ENCODE data around the gene KDM2A.
A peak's percentile ranks its signal among the peaks of the same experiment; 100 is the strongest.
"Not testable (repeated sequence)": the region's sequence is repeated elsewhere in the genome, so short reads cannot be mapped to it uniquely, and the experiment has no call there.

The KDM2A gene

DNA sequence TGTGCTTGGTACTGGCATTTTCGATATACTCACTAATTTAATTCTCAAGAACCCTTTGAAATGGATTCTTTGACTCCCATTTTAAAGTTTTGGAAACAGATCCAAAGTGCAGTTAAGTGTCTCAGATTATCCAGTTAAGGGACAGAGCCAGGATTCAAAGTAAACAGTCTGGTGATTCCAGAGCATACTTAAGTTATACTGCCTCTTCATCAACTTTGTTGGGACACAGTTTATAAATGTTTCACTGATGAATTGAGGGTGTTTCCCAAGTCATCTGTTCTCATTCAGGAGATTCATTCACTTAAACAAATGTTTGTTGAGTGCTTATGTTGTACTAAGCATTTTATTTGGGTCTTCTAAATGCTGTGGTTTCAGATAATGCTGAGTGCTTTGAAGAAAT is 17.1 kb downstream of the KDM2A start:
- H3K36me3 Mint-ChIP-seq, result peaks cover 11% of the 10 kb centered on the region
- H3K27me3 Mint-ChIP-seq, result no peaks in the 10 kb centered on the region
- no peaks in the 10 kb centered on the region for H3K9me3 Mint-ChIP-seq (ENCODE audit: low read depth)
- no peak overlapping the region for H3K4me3 Mint-ChIP-seq
- H3K27ac Mint-ChIP-seq, result peak overlapping the region; percentile 29
- peaks cover 26% of the 10 kb centered on the region for H3K4me1 Mint-ChIP-seq (ENCODE audit: low read depth)

GRCh38 chr11:67138922-67139321 is 19.9 kb downstream of the KDM2A start:
- H3K27ac Mint-ChIP-seq, result no peak overlapping the region
- H3K27me3 Mint-ChIP-seq, result no peaks in the 10 kb centered on the region
- H3K4me1 Mint-ChIP-seq (ENCODE audit: low read depth), result peaks cover 17% of the 10 kb centered on the region
- peaks cover 4% of the 10 kb centered on the region for H3K36me3 Mint-ChIP-seq
- H3K4me3 Mint-ChIP-seq, result no peak overlapping the region
- H3K9me3 Mint-ChIP-seq (ENCODE audit: low read depth), result no peaks in the 10 kb centered on the region

GRCh38 chr11:67146516-67147226 is 27.6 kb downstream of the KDM2A start:
- Mint-ChIP-seq H3K36me3 (no peaks in the 10 kb centered on the region), H3K27ac (peak overlapping the region; percentile 50), H3K4me3 (no peak overlapping the region), H3K27me3 (no peaks in the 10 kb centered on the region), H3K9me3 (ENCODE audit: low read depth) (no peaks in the 10 kb centered on the region), H3K4me1 (ENCODE audit: low read depth) (peaks cover 6% of the 10 kb centered on the region)

GRCh38 chr11:67153971-67154370 is 34.9 kb downstream of the KDM2A start:
- Mint-ChIP-seq H3K4me1 (ENCODE audit: low read depth) (peaks cover 16% of the 10 kb centered on the region), H3K27me3 (no peaks in the 10 kb centered on the region), H3K36me3 (no peaks in the 10 kb centered on the region), H3K4me3 (no peak overlapping the region), H3K9me3 (ENCODE audit: low read depth) (no peaks in the 10 kb centered on the region), H3K27ac (no peak overlapping the region)

GRCh38 chr11:67154726-67155125 is 35.7 kb downstream of the KDM2A start:
- Mint-ChIP-seq H3K27me3 (no peaks in the 10 kb centered on the region), H3K4me1 (ENCODE audit: low read depth) (peaks cover 21% of the 10 kb centered on the region), H3K27ac (no peak overlapping the region), H3K9me3 (ENCODE audit: low read depth) (no peaks in the 10 kb centered on the region), H3K4me3 (no peak overlapping the region), H3K36me3 (no peaks in the 10 kb centered on the region)

DNA sequence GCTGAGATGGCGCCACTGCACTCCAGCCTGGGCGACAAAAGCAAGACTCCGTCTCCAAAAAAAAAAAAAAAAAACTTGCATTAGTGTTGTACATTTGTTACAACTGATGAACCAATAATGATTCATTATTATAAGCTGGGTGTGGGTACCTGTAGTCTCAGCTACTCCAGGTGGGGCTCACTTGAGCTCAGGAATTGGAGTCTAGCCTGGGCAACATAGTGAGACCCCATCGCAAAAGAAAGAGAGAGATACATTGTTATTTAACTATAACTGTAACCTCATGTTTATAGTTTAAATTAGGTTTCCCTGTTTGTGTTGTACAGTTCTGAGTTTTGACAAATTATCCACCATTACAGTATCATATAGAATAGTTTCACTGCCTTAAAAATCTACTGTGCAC is 38.6 kb downstream of the KDM2A start:
- H3K9me3 Mint-ChIP-seq (ENCODE audit: low read depth), result no peaks in the 10 kb centered on the region
- no peaks in the 10 kb centered on the region for H3K27me3 Mint-ChIP-seq
- H3K27ac Mint-ChIP-seq, result peak overlapping the region; percentile 23
- H3K4me1 Mint-ChIP-seq (ENCODE audit: low read depth), result peaks cover 38% of the 10 kb centered on the region
- H3K4me3 Mint-ChIP-seq, result no peak overlapping the region
- no peaks in the 10 kb centered on the region for H3K36me3 Mint-ChIP-seq

GRCh38 chr11:67158221-67158620 is 39.2 kb downstream of the KDM2A start:
- no peaks in the 10 kb centered on the region for H3K27me3 Mint-ChIP-seq
- no peaks in the 10 kb centered on the region for H3K9me3 Mint-ChIP-seq (ENCODE audit: low read depth)
- H3K4me3 Mint-ChIP-seq, result no peak overlapping the region
- peaks cover 42% of the 10 kb centered on the region for H3K4me1 Mint-ChIP-seq (ENCODE audit: low read depth)
- H3K27ac Mint-ChIP-seq, result peak overlapping the region; percentile 23
- H3K36me3 Mint-ChIP-seq, result peaks cover 3% of the 10 kb centered on the region

- no peaks in the 10 kb centered on the region for H3K27me3 Mint-ChIP-seq
- H3K4me3 Mint-ChIP-seq, result no peak overlapping the region
- peaks cover 51% of the 10 kb centered on the region for H3K4me1 Mint-ChIP-seq (ENCODE audit: low read depth)
- no peaks in the 10 kb centered on the region for H3K9me3 Mint-ChIP-seq (ENCODE audit: low read depth)
- H3K36me3 Mint-ChIP-seq, result peaks cover 3% of the 10 kb centered on the region
- peak overlapping the region; percentile 35 for H3K27ac Mint-ChIP-seq
Measured at GRCh38 chr11:67160045-67160444, 41.0 kb downstream of the KDM2A start.

- peaks cover 3% of the 10 kb centered on the region for H3K36me3 Mint-ChIP-seq
- H3K4me3 Mint-ChIP-seq, result no peak overlapping the region
- no peaks in the 10 kb centered on the region for H3K27me3 Mint-ChIP-seq
- peak overlapping the region; percentile 62 for H3K27ac Mint-ChIP-seq
- no peaks in the 10 kb centered on the region for H3K9me3 Mint-ChIP-seq (ENCODE audit: low read depth)
- H3K4me1 Mint-ChIP-seq (ENCODE audit: low read depth), result peaks cover 58% of the 10 kb centered on the region
Measured at GRCh38 chr11:67160872-67161783, 42.1 kb downstream of the KDM2A start.

DNA sequence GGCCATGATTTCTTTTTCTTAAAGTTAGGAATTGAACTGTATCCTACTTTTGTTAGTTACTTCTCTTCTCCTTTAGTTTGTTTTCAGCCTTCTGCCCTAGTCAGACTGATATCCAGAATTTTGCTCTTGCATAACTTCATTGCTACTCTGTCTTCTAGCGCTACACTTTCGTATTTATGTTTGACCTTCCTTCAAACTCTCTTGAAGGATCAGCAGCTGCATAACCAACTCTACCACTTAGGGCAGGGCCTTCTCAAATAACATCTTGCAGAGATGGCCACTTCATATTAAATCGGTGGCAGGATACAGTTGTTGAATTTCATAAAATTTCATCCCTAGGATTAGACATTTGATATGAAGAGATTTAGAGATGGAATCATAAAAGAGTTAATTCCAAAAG is 43.9 kb downstream of the KDM2A start:
- Mint-ChIP-seq H3K4me1 (ENCODE audit: low read depth) (peaks cover 63% of the 10 kb centered on the region), H3K4me3 (no peak overlapping the region), H3K36me3 (peaks cover 3% of the 10 kb centered on the region)

DNA sequence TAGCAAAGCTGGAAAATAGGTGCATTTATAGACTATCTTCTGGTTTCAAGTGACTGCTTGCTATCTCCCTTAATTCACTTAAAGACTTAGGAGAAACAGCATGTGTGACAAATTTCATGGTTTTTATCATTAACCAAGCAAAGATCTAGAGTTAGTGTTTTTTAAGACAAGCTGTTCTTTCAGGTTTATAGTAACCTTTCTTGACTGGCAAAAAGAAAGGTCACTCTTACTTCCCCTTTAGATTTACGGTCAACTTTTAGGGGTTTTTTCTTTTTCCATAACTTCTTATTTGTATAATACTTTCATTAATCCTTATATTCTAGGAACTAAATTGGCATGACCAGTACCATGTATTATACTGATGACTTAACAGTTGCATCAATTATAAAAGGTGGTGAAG is 46.6 kb downstream of the KDM2A start:
- Mint-ChIP-seq H3K4me3 (no peak overlapping the region), H3K36me3 (peaks cover 3% of the 10 kb centered on the region), H3K4me1 (ENCODE audit: low read depth) (peaks cover 45% of the 10 kb centered on the region), H3K27me3 (no peaks in the 10 kb centered on the region), H3K27ac (peak overlapping the region; percentile 30), H3K9me3 (ENCODE audit: low read depth) (no peaks in the 10 kb centered on the region)

More for the DNA sequence above, 43.9 kb downstream of the KDM2A start:
- no peaks in the 10 kb centered on the region for H3K27me3 Mint-ChIP-seq
- peak overlapping the region; percentile 74 for H3K27ac Mint-ChIP-seq
- no peaks in the 10 kb centered on the region for H3K9me3 Mint-ChIP-seq (ENCODE audit: low read depth)

DNA sequence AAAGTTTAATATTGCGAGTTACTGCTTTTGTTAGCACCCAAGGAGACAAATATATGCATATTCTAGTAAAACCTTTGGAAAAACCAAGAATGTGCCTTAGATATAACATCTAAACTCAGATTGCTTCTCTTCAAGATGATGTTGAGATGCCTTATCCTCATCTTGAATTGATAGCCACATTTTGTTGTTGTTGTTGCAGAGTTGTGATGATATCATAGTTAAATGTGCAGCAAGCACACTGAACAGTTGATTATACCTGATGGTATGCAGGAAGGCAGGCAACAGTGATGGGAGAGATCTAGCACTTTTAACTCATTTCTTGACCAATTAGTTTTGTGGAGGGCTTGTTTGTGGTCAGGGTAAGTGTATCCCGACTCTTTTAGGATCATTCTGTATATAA is 48.0 kb downstream of the KDM2A start:
- Mint-ChIP-seq H3K27me3 (no peaks in the 10 kb centered on the region), H3K27ac (no peak overlapping the region), H3K4me3 (no peak overlapping the region), H3K36me3 (peaks cover 3% of the 10 kb centered on the region), H3K4me1 (ENCODE audit: low read depth) (peaks cover 43% of the 10 kb centered on the region), H3K9me3 (ENCODE audit: low read depth) (no peaks in the 10 kb centered on the region)

- Mint-ChIP-seq H3K4me1 (ENCODE audit: low read depth) (peaks cover 43% of the 10 kb centered on the region), H3K27me3 (no peaks in the 10 kb centered on the region), H3K27ac (peak overlapping the region; percentile 30), H3K36me3 (peaks cover 3% of the 10 kb centered on the region), H3K4me3 (no peak overlapping the region), H3K9me3 (ENCODE audit: low read depth) (no peaks in the 10 kb centered on the region)
Measured at GRCh38 chr11:67167719-67168118, 48.7 kb downstream of the KDM2A start.

GRCh38 chr11:67168911-67169310 is 49.8 kb downstream of the KDM2A start:
- not testable (repeated sequence) for H3K9me3 Mint-ChIP-seq (ENCODE audit: low read depth); H3K27ac Mint-ChIP-seq; H3K36me3 Mint-ChIP-seq; H3K4me3 Mint-ChIP-seq; H3K27me3 Mint-ChIP-seq
- peaks cover 36% of the 10 kb centered on the region for H3K4me1 Mint-ChIP-seq (ENCODE audit: low read depth)

GRCh38 chr11:67174311-67174710 is 55.2 kb downstream of the KDM2A start:
- Mint-ChIP-seq H3K27me3 (no peaks in the 10 kb centered on the region), H3K27ac (no peak overlapping the region), H3K4me3 (no peak overlapping the region), H3K36me3 (no peaks in the 10 kb centered on the region), H3K4me1 (ENCODE audit: low read depth) (peaks cover 42% of the 10 kb centered on the region), H3K9me3 (ENCODE audit: low read depth) (no peaks in the 10 kb centered on the region)
